H1 (cell line): ENCODE results near the gene SPPL2B. TPM values are rescaled to one million over a fixed set of nuclear protein-coding genes. Genes with fewer than 3 reads are reported as not detected.

ENCODE experiments used
- CTCF ChIA-PET: fragments of 300-600 bp; sonication (Branson Sonifier 250); formaldehyde crosslinking; loops from one replicate; lab custom pipeline; 2021; ENCODE audit not compliant: partially characterized antibody; lab: Charles Lee
- POLR2A ChIA-PET: fragments of 300-600 bp; sonication (Branson Sonifier 250); formaldehyde crosslinking; loops from one replicate; lab custom pipeline; 2021; ENCODE audit warnings: inconsistent platforms; ENCODE audit not compliant: partially characterized antibody; lab: Charles Lee
- DNase-seq, 2 experiments: peaks; one replicate each; pipeline versions ENCODE4 v3.0.0 to v3.0.0-alpha.2; 2010 to 2022; ENCODE audit warnings: low spot score in 2 of 2, low read depth in 1 of 2, mixed read lengths in 1 of 2
- FAIRE-seq: peaks from 2 replicates; lab custom pipeline; 2011; peaks lifted over from hg19 to GRCh38; lab: Jason Lieb, UNC
- H2AFZ ChIP-seq: 2 replicates; pipeline ENCODE4 v1.8.1; 2012; ENCODE audit warnings: low read length, inconsistent platforms
- H2AK5ac ChIP-seq: 2 replicates; pipeline ENCODE4 v1.6.1; 2013; ENCODE audit warnings: low read depth, low read length
- H2BK120ac ChIP-seq: replicated peaks from 2 replicates; pipeline ENCODE3; 2013; ENCODE audit warnings: low read depth, low read length, inconsistent platforms
- H2BK12ac ChIP-seq: 2 replicates; pipeline ENCODE4 v1.6.1; 2013; ENCODE audit warnings: low read depth, low read length
- H2BK15ac ChIP-seq: 2 replicates; pipeline ENCODE4 v1.6.1; 2013; ENCODE audit warnings: low read length
- H2BK20ac ChIP-seq: 2 replicates; pipeline ENCODE4 v1.6.1; 2013; ENCODE audit warnings: low read length
- H2BK5ac ChIP-seq: 2 replicates; pipeline ENCODE4 v1.6.1; 2013; ENCODE audit warnings: low read depth, low read length
- H3K14ac ChIP-seq: 2 replicates; pipeline ENCODE4 v1.6.1; 2013; ENCODE audit warnings: inconsistent platforms; ENCODE audit not compliant: insufficient read length
- H3K18ac ChIP-seq: 2 replicates; pipeline ENCODE4 v1.6.1; 2013; ENCODE audit warnings: low read length; ENCODE audit errors: extremely low read depth
- H3K23ac ChIP-seq: 2 replicates; pipeline ENCODE4 v1.6.1; 2013; ENCODE audit warnings: inconsistent platforms; ENCODE audit not compliant: insufficient read length
- H3K23me2 ChIP-seq: 2 replicates; pipeline ENCODE4 v1.6.1; 2013; ENCODE audit warnings: low read depth, low read length
- H3K27ac ChIP-seq: 2 replicates; pipeline ENCODE4 v1.6.1; 2011; ENCODE audit warnings: low read depth, low read length, inconsistent platforms
- H3K27me3 ChIP-seq, 4 experiments: replicated peaks in 1 of 4; 1 replicate in 1 of 4; 2 replicates in 3 of 4; pipeline versions ENCODE4 v1.6.1 to v1.8.1; 2011 to 2013; ENCODE audit warnings: low read length in 3 of 4, mild to moderate bottlenecking in 3 of 4, inconsistent platforms in 2 of 4, mixed read lengths in 2 of 4, moderate library complexity in 1 of 4; ENCODE audit not compliant: control insufficient read depth in 3 of 4, insufficient read depth in 3 of 4; ENCODE audit errors: extremely low read depth in 1 of 4
- H3K36me3 ChIP-seq, 4 experiments: 2 replicates each; pipeline versions ENCODE4 v1.6.1 to v1.8.1; 2011 to 2013; ENCODE audit warnings: mild to moderate bottlenecking in 4 of 4, low read length in 3 of 4, moderate library complexity in 2 of 4, control low read depth in 1 of 4, inconsistent platforms in 1 of 4; ENCODE audit not compliant: insufficient read depth in 4 of 4, control insufficient read depth in 2 of 4
- H3K4ac ChIP-seq: replicated peaks from 2 replicates; pipeline ENCODE3; 2013; ENCODE audit warnings: low read length, low read depth, mixed read lengths, inconsistent platforms; ENCODE audit not compliant: insufficient read length
- H3K4me1 ChIP-seq, 4 experiments: replicated peaks in 1 of 4; 1 replicate in 1 of 4; 2 replicates in 3 of 4; pipeline versions ENCODE4 v1.6.1 to v1.8.1; 2011 to 2013; ENCODE audit warnings: low read length in 3 of 4, inconsistent platforms in 2 of 4, mixed read lengths in 1 of 4; ENCODE audit not compliant: insufficient read depth in 4 of 4, control insufficient read depth in 3 of 4
- H3K4me2 ChIP-seq, 2 experiments: 2 replicates each; pipeline versions ENCODE4 v1.6.1 to v1.8.1; 2011 to 2013; ENCODE audit warnings: low read depth in 2 of 2, low read length in 2 of 2, control low read depth in 1 of 2, inconsistent platforms in 1 of 2, mild to moderate bottlenecking in 1 of 2; ENCODE audit not compliant: insufficient read depth in 1 of 2
- H3K4me3 ChIP-seq, 4 experiments: fragments of 200-600, 300-600 bp in 1 of 4; sonication (generic), shearing (Covaris generic), sonication (Bioruptor Twin) in 1 of 4; 2 replicates each; pipeline versions ENCODE4 v1.5.1 to v1.8.1; 2011 to 2016; ENCODE audit warnings: low read length in 4 of 4, low read depth in 3 of 4, control low read depth in 2 of 4, inconsistent platforms in 2 of 4, mild to moderate bottlenecking in 2 of 4, mixed read lengths in 1 of 4, moderate library complexity in 1 of 4; ENCODE audit not compliant: insufficient read depth in 2 of 4; ENCODE audit errors: extremely low read depth in 1 of 4
- H3K56ac ChIP-seq: replicated peaks from 2 replicates; pipeline ENCODE3; 2013; ENCODE audit warnings: low read depth, mild to moderate bottlenecking, mixed read lengths, low read length, inconsistent platforms; ENCODE audit not compliant: insufficient read length
- H3K79me1 ChIP-seq: 2 replicates; pipeline ENCODE4 v1.6.1; 2013; ENCODE audit warnings: low read depth, low read length, control low read depth
- H3K79me2 ChIP-seq, 2 experiments: 2 replicates each; pipeline versions ENCODE4 v1.6.1 to v1.8.1; 2012 to 2013; ENCODE audit warnings: low read length in 2 of 2, mild to moderate bottlenecking in 2 of 2, inconsistent platforms in 1 of 2; ENCODE audit not compliant: insufficient read depth in 2 of 2, control insufficient read depth in 1 of 2
- H3K9ac ChIP-seq, 4 experiments: replicated peaks in 1 of 4; 1 replicate in 1 of 4; 2 replicates in 3 of 4; pipeline versions ENCODE4 v1.6.1 to v1.8.1; 2011 to 2013; ENCODE audit warnings: low read depth in 3 of 4, low read length in 3 of 4, control low read depth in 2 of 4, mild to moderate bottlenecking in 2 of 4, moderate library complexity in 2 of 4, inconsistent platforms in 1 of 4; ENCODE audit errors: extremely low read depth in 1 of 4
- H3K9me3 ChIP-seq, 2 experiments: 2 replicates each; pipeline versions ENCODE4 v1.6.1 to v1.8.1; 2012 to 2013; ENCODE audit warnings: mild to moderate bottlenecking in 2 of 2, moderate library complexity in 2 of 2, control low read depth in 1 of 2, inconsistent platforms in 1 of 2, low read depth in 1 of 2, low read length in 1 of 2, mixed read lengths in 1 of 2; ENCODE audit not compliant: insufficient read depth in 2 of 2
- H4K20me1 ChIP-seq, 2 experiments: replicated peaks in 1 of 2; 2 replicates each; pipeline versions ENCODE3 to v1.8.1; 2011 to 2013; ENCODE audit warnings: inconsistent platforms in 2 of 2, low read length in 2 of 2, mild to moderate bottlenecking in 1 of 2; ENCODE audit not compliant: insufficient read depth in 2 of 2, control insufficient read depth in 1 of 2
- H4K5ac ChIP-seq: 2 replicates; pipeline ENCODE4 v1.6.1; 2013; ENCODE audit warnings: low read length, low read depth, mixed read lengths, inconsistent platforms; ENCODE audit not compliant: insufficient read length
- H4K8ac ChIP-seq: 2 replicates; pipeline ENCODE4 v1.8.0; 2013; ENCODE audit warnings: mild to moderate bottlenecking, moderate library complexity, low read length, inconsistent platforms; ENCODE audit not compliant: insufficient read depth; ENCODE audit errors: extremely low read depth
- H4K91ac ChIP-seq: replicated peaks from 2 replicates; pipeline ENCODE3; 2013; ENCODE audit warnings: low read length, mixed read lengths, inconsistent platforms; ENCODE audit not compliant: insufficient read length
- RFX5 ChIP-seq: IDR thresholded peaks from 2 replicates; pipeline ENCODE4 v1.6.1; 2011; ENCODE audit warnings: low read depth, low read length, improper control_type of control experiment, borderline replicate concordance
- WGBS, 2 experiments: shearing (Covaris generic) in 1 of 2; methylation state at CpG; one replicate each; pipeline versions ENCODE4 v1.1.6 to v1.1.7; 2013 to 2015; ENCODE audit warnings: low lambda C conversion rate in 2 of 2, mixed read lengths in 2 of 2, inconsistent platforms in 1 of 2, low coverage in 1 of 2, missing lambda C conversion rate in 1 of 2; ENCODE audit not compliant: insufficient replicate concordance in 2 of 2, insufficient coverage in 1 of 2, insufficient read length in 1 of 2; ENCODE audit errors: extremely low coverage in 1 of 2, missing lambda C conversion rate in 1 of 2; 5-methylcytosine and 5-hydroxymethylcytosine counted together
- polyA plus RNA-seq, 7 experiments: library from polyadenylated mRNA; depleted of rRNA in 3 of 7; stranded (reverse) in 5 of 7; unstranded in 2 of 7; fragments of >200 nt in 5 of 7; fragments of 200-250 nt in 2 of 7; gene quantifications; 1 replicate in 5 of 7; 2 replicates in 1 of 7; 4 replicates in 1 of 7; pipeline versions ENCODE4 v1.2.1 to v1.2.3, GENCODE V29; 2011 to 2013; ENCODE audit warnings: missing spikeins in 2 of 7, mixed read lengths in 2 of 7
- total RNA-seq: library from RNA; stranded (reverse); fragmentation: NEBNext Ultra II Directional; extraction: Animal tissue kit (Norgen Biotek cat#: 25700); gene quantifications from 2 replicates; pipeline ENCODE4 v1.2.1, GENCODE V29; 2021
- TF ChIP-seq, protein P1 (sequence below): IDR thresholded peaks from 2 replicates; pipeline ENCODE4 v1.6.1; 2012; ENCODE audit warnings: inconsistent platforms

Gene SPPL2B
- total and polyA plus RNA-seq, 2 of the 8 experiments (the other 6 are each of a cell fraction or from before 2014, with no cell fraction given): 34.8 to 55.7 TPM

DNA sequence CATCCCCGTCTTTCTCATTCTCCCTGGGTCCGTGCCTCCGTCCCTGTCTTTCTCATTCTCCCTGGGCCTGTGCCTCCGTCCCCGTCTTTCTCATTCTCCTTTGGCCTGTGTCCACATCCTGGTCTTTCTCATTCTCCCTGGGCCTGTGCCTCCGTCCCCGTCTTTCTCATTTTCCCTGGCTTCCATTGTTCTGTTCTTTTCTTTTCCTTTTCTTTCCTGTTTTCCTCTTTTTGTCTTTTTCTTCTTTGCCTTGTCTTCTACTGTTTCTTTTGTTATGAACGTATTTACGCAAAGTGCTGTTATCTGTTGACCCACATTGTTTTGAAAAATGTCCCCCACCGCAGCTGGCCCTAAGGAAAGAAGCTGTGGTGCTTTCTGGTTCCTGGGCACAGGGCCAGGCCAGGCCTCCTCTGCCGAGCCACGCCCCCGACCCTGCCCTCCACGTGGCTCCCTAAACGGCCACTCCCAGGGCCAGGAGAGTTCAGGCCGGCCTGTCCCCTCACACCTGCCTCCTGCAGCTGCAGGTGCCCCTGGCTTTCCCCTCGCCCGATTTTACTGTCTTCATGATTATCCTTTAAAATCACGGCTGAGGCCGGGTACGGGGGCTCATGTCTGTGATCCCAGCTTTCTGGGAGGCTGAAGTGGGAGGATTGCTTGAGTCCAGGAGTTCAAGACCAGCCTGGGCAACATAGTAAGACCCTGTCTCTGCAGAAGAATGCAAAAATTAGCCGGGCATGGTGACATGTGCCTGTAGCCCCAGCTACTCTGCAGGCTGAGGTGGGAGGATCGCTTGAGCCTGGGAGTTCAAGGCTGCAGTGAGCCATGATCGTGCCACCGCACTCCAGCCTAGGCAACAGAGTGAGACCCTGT, 17.5 kb downstream of the SPPL2B start:
- Histone ChIP-seq H2AFZ (no peak overlapping the region), H3K4ac (no peak overlapping the region), H4K20me1 (peaks cover 0 to 9% of the 10 kb centered on the region in 2 experiments), H3K27me3 (no peaks in the 10 kb centered on the region), H3K23ac (no peak overlapping the region), H3K36me3 (peaks cover 2 to 12% (median 5%) of the 10 kb centered on the region in 4 experiments; a peak in 3 of 8 replicates), H3K23me2 (no peaks in the 10 kb centered on the region), H2BK12ac (no peak overlapping the region), H3K4me3 (no peak overlapping the region), H2AK5ac (no peak overlapping the region), H2BK20ac (no peak overlapping the region), H3K79me2 (no peaks in the 10 kb centered on the region), H3K14ac (no peak overlapping the region), H3K4me1 (no peaks in the 10 kb centered on the region), H3K9me3 (no peaks in the 10 kb centered on the region), H3K4me2 (no peak overlapping the region), H4K8ac (no peak overlapping the region), H2BK5ac (no peak overlapping the region), H3K79me1 (no peaks in the 10 kb centered on the region), H4K91ac (no peak overlapping the region), H2BK120ac (no peak overlapping the region), H3K56ac (no peak overlapping the region), H3K18ac (no peak overlapping the region), H2BK15ac (no peak overlapping the region), H3K9ac (no peak overlapping the region), H3K27ac (no peak overlapping the region), H4K5ac (no peak overlapping the region)
- WGBS, 2 experiments: 85% methylated on average over 25 of the region's 25 CpGs; no CpG with 5 or more reads in 1 of the 2 experiments
- POLR2A ChIA-PET: interaction anchor here (0.7 to 1.5 kb wide), 4 partner anchors 16 to 113 kb away, joined by 3 read pairs; no protein-coding TSS in a partner anchor
- FAIRE-seq: no peak
- DNase-seq: no peak
- CTCF ChIA-PET: interaction anchor here (0.6 to 1.0 kb wide), 2 partner anchors 25 to 46 kb away, joined by 3 read pairs; no protein-coding TSS in a partner anchor
- no peak for TF ChIP-seq RFX5
- TF ChIP-seq, protein P1, sequence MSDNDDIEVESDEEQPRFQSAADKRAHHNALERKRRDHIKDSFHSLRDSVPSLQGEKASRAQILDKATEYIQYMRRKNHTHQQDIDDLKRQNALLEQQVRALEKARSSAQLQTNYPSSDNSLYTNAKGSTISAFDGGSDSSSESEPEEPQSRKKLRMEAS: peak; percentile 63
